IMR-90 (cell line): ENCODE measurements around the gene KCTD11. TPM values are rescaled to one million over a fixed set of nuclear protein-coding genes. Genes with fewer than 3 reads are reported as not detected.

Experiments
- ATAC-seq: fragments of 200-7000 bp; cut with Tn5 transposase; 2 replicates; pipeline ENCODE4 v1.9.1; 2020; ENCODE audit warnings: low read depth, mild to moderate bottlenecking, moderate library complexity
- BruUV-seq: library from RNA; stranded (reverse); fragments of 400-500 nt; replicated peaks from 2 replicates; lab custom pipeline; 2021; lab: Mats Ljungman, UMichigan
- CTCF ChIA-PET: fragments of 300-600 bp; formaldehyde crosslinking; extraction: SDS; loops from one replicate; lab custom pipeline; 2021; ENCODE audit warnings: antibody characterized with exemption; lab: Yijun Ruan, JAX
- POLR2A ChIA-PET: fragments of 300-600 bp; sonication (Branson Sonifier 250); formaldehyde crosslinking; loops from one replicate; lab custom pipeline; 2022; ENCODE audit warnings: antibody characterized with exemption; ENCODE audit not compliant: unreplicated experiment; lab: Charles Lee
- DNase-seq: peaks from one replicate; pipeline ENCODE4 v3.0.0; 2013
- H2AFZ ChIP-seq: replicated peaks from 2 replicates; pipeline ENCODE3; 2013; ENCODE audit warnings: low read length, mild to moderate bottlenecking; ENCODE audit not compliant: poor library complexity
- H2AK5ac ChIP-seq: 2 replicates; pipeline ENCODE4 v1.6.1; 2013; ENCODE audit warnings: low read depth, low read length, inconsistent platforms
- H2AK9ac ChIP-seq: replicated peaks from 2 replicates; pipeline ENCODE3; 2013; ENCODE audit warnings: mild to moderate bottlenecking, low read depth, low read length, moderate library complexity; ENCODE audit not compliant: poor library complexity
- H2BK120ac ChIP-seq: 2 replicates; pipeline ENCODE4 v1.6.1; 2013; ENCODE audit warnings: low read depth, low read length, inconsistent platforms
- H2BK15ac ChIP-seq: 3 replicates; pipeline ENCODE4 v1.6.1; 2013; ENCODE audit warnings: low read depth, low read length, inconsistent platforms
- H2BK20ac ChIP-seq: 2 replicates; pipeline ENCODE4 v1.6.1; 2013; ENCODE audit warnings: low read depth, mild to moderate bottlenecking, inconsistent platforms, low read length, moderate library complexity
- H2BK5ac ChIP-seq: 2 replicates; pipeline ENCODE4 v1.6.1; 2013; ENCODE audit warnings: mild to moderate bottlenecking, low read depth, low read length, inconsistent platforms; ENCODE audit not compliant: poor library complexity, severe bottlenecking
- H3K14ac ChIP-seq: replicated peaks from 2 replicates; pipeline ENCODE4 v1.6.1; 2013; ENCODE audit warnings: low read depth, low read length, inconsistent platforms
- H3K18ac ChIP-seq: 2 replicates; pipeline ENCODE4 v1.6.1; 2013; ENCODE audit warnings: low read depth, low read length, control low read depth
- H3K23ac ChIP-seq: 2 replicates; pipeline ENCODE4 v1.6.1; 2013; ENCODE audit warnings: low read depth, low read length, inconsistent platforms
- H3K27ac ChIP-seq: 2 replicates; pipeline ENCODE4 v1.5.1; 2013; ENCODE audit warnings: mild to moderate bottlenecking, control low read depth, low read length; ENCODE audit not compliant: insufficient read depth
- H3K27me3 ChIP-seq: 2 replicates; pipeline ENCODE4 v1.6.1; 2013; ENCODE audit warnings: low read length; ENCODE audit not compliant: control insufficient read depth, insufficient read depth
- H3K36me3 ChIP-seq: 2 replicates; pipeline ENCODE4 v1.6.1; 2013; ENCODE audit warnings: low read length, mixed read lengths; ENCODE audit not compliant: control insufficient read depth, insufficient read depth
- H3K4ac ChIP-seq: 2 replicates; pipeline ENCODE4 v1.6.1; 2013; ENCODE audit warnings: low read depth, low read length, inconsistent platforms
- H3K4me1 ChIP-seq: 2 replicates; pipeline ENCODE4 v1.6.1; 2013; ENCODE audit warnings: low read length, mixed read lengths; ENCODE audit not compliant: control insufficient read depth, insufficient read depth
- H3K4me2 ChIP-seq: 2 replicates; pipeline ENCODE4 v1.6.1; 2013; ENCODE audit warnings: low read depth, mild to moderate bottlenecking, control low read depth, low read length, moderate library complexity
- H3K4me3 ChIP-seq: 2 replicates; pipeline ENCODE4 v1.5.1; 2013; ENCODE audit warnings: low read depth, mild to moderate bottlenecking, control low read depth, low read length, moderate library complexity; ENCODE audit not compliant: insufficient read depth
- H3K56ac ChIP-seq: 2 replicates; pipeline ENCODE4 v1.6.1; 2013; ENCODE audit warnings: low read length, inconsistent platforms; ENCODE audit not compliant: insufficient read depth; ENCODE audit errors: extremely low read depth
- H3K79me1 ChIP-seq, 2 experiments: 2 replicates each; pipeline ENCODE4 v1.6.1; 2013; ENCODE audit warnings: low read length in 2 of 2, inconsistent platforms in 1 of 2, low read depth in 1 of 2
- H3K9ac ChIP-seq: 2 replicates; pipeline ENCODE4 v1.6.1; 2013; ENCODE audit warnings: low read depth, low read length, control low read depth
- H3K9me1 ChIP-seq: 2 replicates; pipeline ENCODE4 v1.6.1; 2013; ENCODE audit warnings: low read length, inconsistent platforms; ENCODE audit not compliant: insufficient read depth
- H3K9me3 ChIP-seq: 2 replicates; pipeline ENCODE4 v1.6.1; 2013; ENCODE audit warnings: low read length; ENCODE audit not compliant: control insufficient read depth, insufficient read depth
- H4K20me1 ChIP-seq: 2 replicates; pipeline ENCODE4 v1.6.1; 2013; ENCODE audit warnings: low read length, inconsistent platforms; ENCODE audit not compliant: insufficient read depth
- H4K5ac ChIP-seq: 2 replicates; pipeline ENCODE4 v1.6.1; 2013; ENCODE audit warnings: mild to moderate bottlenecking, low read depth, low read length, control low read depth
- H4K8ac ChIP-seq, 2 experiments: 2 replicates each; pipeline ENCODE4 v1.6.1; 2013; ENCODE audit warnings: low read depth in 2 of 2, low read length in 2 of 2, control low read depth in 1 of 2, inconsistent platforms in 1 of 2
- H4K91ac ChIP-seq: 2 replicates; pipeline ENCODE4 v1.6.1; 2013; ENCODE audit warnings: low read depth, low read length, inconsistent platforms; ENCODE audit not compliant: insufficient read depth
- BHLHE40 ChIP-seq: fragments of 150-350 bp; IDR thresholded peaks from 2 replicates; pipeline ENCODE4 v1.6.1; 2016; ENCODE audit warnings: mild to moderate bottlenecking, low read depth, low read length
- CHD1 ChIP-seq: IDR thresholded peaks from 2 replicates; pipeline ENCODE4 v1.6.1; 2012; ENCODE audit warnings: low read depth, low read length, improper control_type of control experiment
- ELK1 ChIP-seq: fragments of 150-350 bp; IDR thresholded peaks from 2 replicates; pipeline ENCODE4 v1.6.1; 2016; ENCODE audit warnings: low read depth, mild to moderate bottlenecking, low read length, moderate library complexity, borderline replicate concordance
- MAFK ChIP-seq: IDR thresholded peaks from 2 replicates; pipeline ENCODE4 v1.6.1; 2012; ENCODE audit warnings: low read depth, low read length, improper control_type of control experiment
- MAZ ChIP-seq: IDR thresholded peaks from 2 replicates; pipeline ENCODE4 v1.6.1; 2012; ENCODE audit warnings: low read depth, mild to moderate bottlenecking, low read length, improper control_type of control experiment, moderate library complexity, borderline replicate concordance
- MXI1 ChIP-seq: IDR thresholded peaks from 2 replicates; pipeline ENCODE4 v1.6.1; 2012; ENCODE audit warnings: low read depth, mild to moderate bottlenecking, low read length, moderate library complexity, borderline replicate concordance
- NFE2L2 ChIP-seq: fragments of 150-350 bp; IDR thresholded peaks from 2 replicates; pipeline ENCODE4 v1.6.1; 2016; ENCODE audit warnings: low read depth, mild to moderate bottlenecking, low read length
- POLR2A ChIP-seq: IDR thresholded peaks from 2 replicates; pipeline ENCODE4 v1.6.1; 2012; ENCODE audit warnings: mild to moderate bottlenecking, low read depth, low read length
- RCOR1 ChIP-seq: IDR thresholded peaks from 2 replicates; pipeline ENCODE4 v1.6.1; 2012; ENCODE audit warnings: mild to moderate bottlenecking, low read length, improper control_type of control experiment; ENCODE audit not compliant: insufficient replicate concordance
- RFX5 ChIP-seq: IDR thresholded peaks from 2 replicates; pipeline ENCODE4 v1.8.0; 2012; ENCODE audit warnings: low read depth, mild to moderate bottlenecking, low read length, moderate library complexity
- USF2 ChIP-seq: fragments of 150-350 bp; IDR thresholded peaks from 2 replicates; pipeline ENCODE4 v1.6.1; 2017; ENCODE audit warnings: mild to moderate bottlenecking, antibody characterized with exemption, low read length, low read depth
- WGBS, 2 experiments: methylation state at CpG; one replicate each; pipeline versions ENCODE4 v1.1.5 to v1.1.7; 2013; ENCODE audit warnings: missing lambda C conversion rate in 2 of 2; ENCODE audit not compliant: insufficient read length in 1 of 2; ENCODE audit errors: extremely low coverage in 2 of 2; 5-methylcytosine and 5-hydroxymethylcytosine counted together
- dilution Hi-C: fragments of 300-500 bp; cut with HindIII; formaldehyde crosslinking; loops from one replicate; pipeline ENCODE4 v1.14.3; 2018; ENCODE audit warnings: low sequenced_read_pairs; ENCODE audit not compliant: unreplicated experiment
- in situ Hi-C: fragments of 300-500 bp; cut with MboI; formaldehyde crosslinking; loops from 3 replicates; pipeline ENCODE4 v1.14.3; 2019; ENCODE audit warnings: low sequenced_read_pairs, inconsistent platforms, mixed read lengths
- intact Hi-C: fragments of 100-400 bp; cut with micrococcal nuclease; formaldehyde crosslinking; loops from 2 replicates; pipeline ENCODE4 v1.10.0; 2022
- polyA plus RNA-seq, 3 experiments: library from polyadenylated mRNA; depleted of rRNA; stranded (reverse); fragments of >200 nt; gene quantifications; 2 replicates each; pipeline ENCODE4 v1.2.3, GENCODE V29; 2012; ENCODE audit warnings: low replicate concordance in 1 of 3
- total RNA-seq: library from RNA; depleted of rRNA; stranded (reverse); fragments of >200 nt; gene quantifications from 2 replicates; pipeline ENCODE4 v1.2.3, GENCODE V29; 2012

The KCTD11 gene
- total and polyA plus RNA-seq, 2 of the 4 experiments (the other 2 are of a cell fraction): 10.8 to 16.4 TPM

GRCh38 chr17:7357381-7357780, 5.4 kb downstream of the KCTD11 start:
- Histone ChIP-seq H2BK15ac (no peak overlapping the region), H3K4me3 (no peak overlapping the region), H3K4me2 (no peak overlapping the region), H2AK5ac (no peak overlapping the region), H3K56ac (no peak overlapping the region), H4K5ac (no peak overlapping the region), H3K4me1 (peaks cover 32% of the 10 kb centered on the region), H4K91ac (no peak overlapping the region), H3K18ac (no peak overlapping the region), H3K9ac (no peak overlapping the region), H3K23ac (no peak overlapping the region), H2BK120ac (no peak overlapping the region), H2BK20ac (no peak overlapping the region), H2AFZ (no peak overlapping the region), H4K20me1 (peaks cover 18% of the 10 kb centered on the region; the same call in 1 of the 2 replicates), H3K4ac (no peak overlapping the region), H3K36me3 (no peaks in the 10 kb centered on the region), H3K27ac (no peak overlapping the region), H4K8ac (no peak overlapping the region), H3K14ac (no peak overlapping the region), H3K9me3 (no peaks in the 10 kb centered on the region), H3K79me1 (peaks cover 18 to 38% of the 10 kb centered on the region in 2 experiments; a peak in 3 of 4 replicates), H3K9me1 (peaks cover 21% of the 10 kb centered on the region), H2AK9ac (no peak overlapping the region), H2BK5ac (no peak overlapping the region), H3K27me3 (no peaks in the 10 kb centered on the region)
- WGBS, 2 experiments: no CpG with 5 or more reads among the region's 2 CpGs
- no peak for DNase-seq
- dilution Hi-C loops: no loop called here
- BruUV-seq: no TSS peak
- intact Hi-C loops: no loop called here
- ATAC-seq: no peak
- in situ Hi-C loops: loop anchor here (5.0 to 10.0 kb wide), 2 partner anchors 35 to 197 kb away; partner anchors contain the start of genes PLSCR3 and TNFSF13
- ChIA-PET CTCF (interaction anchor here (0.6 to 4.1 kb wide), 2 partner anchors 19 to 203 kb away, joined by 3 to 19 read pairs; partner anchors contain the start of gene SENP3), POLR2A (no interaction called here)
- no peak for TF ChIP-seq POLR2A
- TF ChIP-seq MAFK: no peak
- TF ChIP-seq ELK1: no peak
- no peak for TF ChIP-seq USF2
- TF ChIP-seq CHD1: no peak
- no peak for TF ChIP-seq BHLHE40
- TF ChIP-seq NFE2L2: no peak
- no peak for TF ChIP-seq RFX5
- TF ChIP-seq RCOR1: no peak
- TF ChIP-seq MXI1: no peak
- TF ChIP-seq MAZ: no peak
